Measurements from ENCODE around the gene TTC28. TPM values are rescaled to one million over a fixed set of nuclear protein-coding genes. Genes with fewer than 3 reads are reported as not detected.

The TTC28 gene
- total RNA-seq, 1 experiment from 2014 or later = not detected

DNA sequence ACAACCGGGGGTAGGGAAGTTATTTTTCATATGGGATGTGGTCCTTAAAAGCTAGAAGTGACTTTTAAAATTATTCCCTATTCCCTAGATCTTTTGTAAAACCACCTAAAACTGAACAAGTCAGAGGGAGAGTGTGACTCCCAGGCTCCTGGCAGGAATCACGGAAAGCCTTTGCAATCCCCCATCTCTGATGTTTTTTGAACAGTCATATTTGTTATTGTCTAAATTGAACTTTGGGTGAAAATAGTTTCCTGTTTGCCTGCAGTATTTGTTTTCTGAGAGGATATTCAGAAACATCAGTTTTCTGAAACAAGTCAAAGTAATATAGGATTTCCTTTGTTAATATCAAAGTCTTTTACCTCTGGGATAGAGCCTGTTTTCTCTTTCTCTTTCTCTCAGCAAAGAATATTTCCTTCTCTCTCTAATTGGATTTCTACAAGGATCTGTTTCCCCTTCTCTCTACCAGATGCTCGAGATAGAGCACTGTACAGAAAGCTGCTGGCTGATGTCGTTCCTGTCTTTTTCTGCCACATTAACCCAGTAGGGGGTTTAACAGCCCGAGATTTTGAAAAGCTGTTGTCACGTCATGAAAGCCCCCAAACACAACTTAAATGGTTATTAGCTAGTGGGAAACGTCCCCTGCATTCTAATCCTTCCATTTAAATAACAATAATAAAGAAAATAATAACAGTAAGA lies 628.4 kb downstream of the TTC28 start:
- no peaks in the 10 kb centered on the region for H3K4me1 Mint-ChIP-seq (ENCODE audit: insufficient read depth, unreplicated experiment)
- ChIA-PET POLR2A (interaction anchor here (1.2 kb wide), 1 partner anchor 542 kb away, joined by 4 read pairs; no protein-coding TSS in a partner anchor), CTCF (interaction anchor here (0.6 to 9.7 kb wide), 28 partner anchors 8 to 958 kb away, joined by 3 to 139 read pairs (median 4); no protein-coding TSS in a partner anchor)
- no peaks in the 10 kb centered on the region for H3K36me3 Mint-ChIP-seq (ENCODE audit: insufficient read depth, unreplicated experiment)
- H3K9me3 Mint-ChIP-seq (ENCODE audit: unreplicated experiment) = no peaks in the 10 kb centered on the region
- BruUV-seq (replicated peaks) = no TSS peak
- TF ChIP-seq, protein P1, sequence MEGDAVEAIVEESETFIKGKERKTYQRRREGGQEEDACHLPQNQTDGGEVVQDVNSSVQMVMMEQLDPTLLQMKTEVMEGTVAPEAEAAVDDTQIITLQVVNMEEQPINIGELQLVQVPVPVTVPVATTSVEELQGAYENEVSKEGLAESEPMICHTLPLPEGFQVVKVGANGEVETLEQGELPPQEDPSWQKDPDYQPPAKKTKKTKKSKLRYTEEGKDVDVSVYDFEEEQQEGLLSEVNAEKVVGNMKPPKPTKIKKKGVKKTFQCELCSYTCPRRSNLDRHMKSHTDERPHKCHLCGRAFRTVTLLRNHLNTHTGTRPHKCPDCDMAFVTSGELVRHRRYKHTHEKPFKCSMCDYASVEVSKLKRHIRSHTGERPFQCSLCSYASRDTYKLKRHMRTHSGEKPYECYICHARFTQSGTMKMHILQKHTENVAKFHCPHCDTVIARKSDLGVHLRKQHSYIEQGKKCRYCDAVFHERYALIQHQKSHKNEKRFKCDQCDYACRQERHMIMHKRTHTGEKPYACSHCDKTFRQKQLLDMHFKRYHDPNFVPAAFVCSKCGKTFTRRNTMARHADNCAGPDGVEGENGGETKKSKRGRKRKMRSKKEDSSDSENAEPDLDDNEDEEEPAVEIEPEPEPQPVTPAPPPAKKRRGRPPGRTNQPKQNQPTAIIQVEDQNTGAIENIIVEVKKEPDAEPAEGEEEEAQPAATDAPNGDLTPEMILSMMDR (IDR thresholded peaks at IDR 0.05; ENCODE audit: unreplicated experiment) = no peak
- no peak overlapping the region for H3K27ac Mint-ChIP-seq (ENCODE audit: low read depth, unreplicated experiment)
- DNase-seq (ENCODE audit: unreplicated experiment) = no peak
- intact Hi-C loops (cut with micrococcal nuclease) = loop anchor here (1.0 to 10.0 kb wide), 3 partner anchors 394 to 776 kb away; no protein-coding TSS in a partner anchor
- no peak overlapping the region for H3K4me3 Mint-ChIP-seq (ENCODE audit: unreplicated experiment)
- peaks cover 40% of the 10 kb centered on the region for H3K27me3 Mint-ChIP-seq (ENCODE audit: insufficient read depth, unreplicated experiment)

- H3K27me3 Mint-ChIP-seq (ENCODE audit: insufficient read depth, unreplicated experiment) = peaks cover 16% of the 10 kb centered on the region
- no TSS peak for BruUV-seq (replicated peaks)
- H3K27ac Mint-ChIP-seq (ENCODE audit: low read depth, unreplicated experiment) = no peak overlapping the region
- no peaks in the 10 kb centered on the region for H3K9me3 Mint-ChIP-seq (ENCODE audit: unreplicated experiment)
- H3K4me3 Mint-ChIP-seq (ENCODE audit: unreplicated experiment) = no peak overlapping the region
- DNase-seq (ENCODE audit: unreplicated experiment) = no peak
- intact Hi-C loops (cut with micrococcal nuclease) = no loop called here
- no peaks in the 10 kb centered on the region for H3K4me1 Mint-ChIP-seq (ENCODE audit: insufficient read depth, unreplicated experiment)
- CTCF ChIA-PET = interaction anchor here (0.6 to 9.7 kb wide), 9 partner anchors 16 to 781 kb away, joined by 3 to 139 read pairs (median 4); no protein-coding TSS in a partner anchor
- TF ChIP-seq, protein P1 (IDR thresholded peaks at IDR 0.05; ENCODE audit: unreplicated experiment) = no peak
- H3K36me3 Mint-ChIP-seq (ENCODE audit: insufficient read depth, unreplicated experiment) = no peaks in the 10 kb centered on the region
- POLR2A ChIA-PET = no interaction called here
These were observed 631.1 kb downstream of the TTC28 start for GRCh38 chr22:28048529-28048928.

- Mint-ChIP-seq H3K27me3 (ENCODE audit: insufficient read depth, unreplicated experiment) (peaks cover 22% of the 10 kb centered on the region), H3K4me1 (ENCODE audit: insufficient read depth, unreplicated experiment) (no peaks in the 10 kb centered on the region), H3K4me3 (ENCODE audit: unreplicated experiment) (no peak overlapping the region), H3K27ac (ENCODE audit: low read depth, unreplicated experiment) (no peak overlapping the region), H3K9me3 (ENCODE audit: unreplicated experiment) (no peaks in the 10 kb centered on the region), H3K36me3 (ENCODE audit: insufficient read depth, unreplicated experiment) (no peaks in the 10 kb centered on the region)
- intact Hi-C loops (cut with micrococcal nuclease) = no loop called here
- POLR2A ChIA-PET = no interaction called here
- CTCF ChIA-PET = interaction anchor here (0.6 to 9.7 kb wide), 6 partner anchors 26 to 1452 kb away, joined by 3 to 139 read pairs (median 4); no protein-coding TSS in a partner anchor
- TF ChIP-seq, protein P1 (IDR thresholded peaks at IDR 0.05; ENCODE audit: unreplicated experiment) = no peak
- DNase-seq (ENCODE audit: unreplicated experiment) = no peak
- no TSS peak for BruUV-seq (replicated peaks)
These were observed 631.9 kb downstream of the TTC28 start for GRCh38 chr22:28047740-28048139.

DNA sequence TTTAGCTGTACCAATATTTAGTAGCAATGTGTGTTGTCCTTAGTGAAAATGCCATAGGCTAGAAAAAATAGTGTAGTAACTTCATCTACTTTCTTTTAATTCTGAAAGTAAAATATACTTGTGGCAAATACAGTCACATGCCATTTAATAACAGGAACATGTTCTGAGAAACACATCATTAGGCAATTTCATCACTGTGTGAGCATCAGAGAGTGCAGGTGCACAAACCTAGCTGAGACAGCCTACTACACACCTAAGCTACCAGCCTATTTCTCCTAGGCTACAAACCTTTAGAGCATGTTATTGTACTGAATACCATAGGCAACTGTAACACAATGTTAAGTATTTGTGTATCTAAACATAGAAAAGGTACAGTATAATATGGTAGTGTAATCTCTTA lies 633.5 kb downstream of the TTC28 start:
- ChIA-PET CTCF (no interaction called here), POLR2A (no interaction called here)
- H3K4me3 Mint-ChIP-seq (ENCODE audit: unreplicated experiment) = no peak overlapping the region
- H3K4me1 Mint-ChIP-seq (ENCODE audit: insufficient read depth, unreplicated experiment) = no peaks in the 10 kb centered on the region
- intact Hi-C loops (cut with micrococcal nuclease) = no loop called here
- no TSS peak for BruUV-seq (replicated peaks)
- TF ChIP-seq, protein P1 (IDR thresholded peaks at IDR 0.05; ENCODE audit: unreplicated experiment) = no peak
- peaks cover 36% of the 10 kb centered on the region for H3K27me3 Mint-ChIP-seq (ENCODE audit: insufficient read depth, unreplicated experiment)
- H3K36me3 Mint-ChIP-seq (ENCODE audit: insufficient read depth, unreplicated experiment) = no peaks in the 10 kb centered on the region
- DNase-seq (ENCODE audit: unreplicated experiment) = no peak
- H3K9me3 Mint-ChIP-seq (ENCODE audit: unreplicated experiment) = no peaks in the 10 kb centered on the region
- no peak overlapping the region for H3K27ac Mint-ChIP-seq (ENCODE audit: low read depth, unreplicated experiment)
